Raji (cell line): ENCODE data around the gene CDH10.

Source experiments
- POLR2A ChIP-seq: IDR thresholded peaks from 2 replicates; pipeline ENCODE4 v1.6.1; 2011; ENCODE audit warnings: low read depth, low read length, control low read depth; ENCODE audit not compliant: insufficient read depth

The CDH10 gene

GRCh38 chr5:24538346-24538745, 106.4 kb downstream of the CDH10 start:
- no peak for TF ChIP-seq POLR2A

- no peak for TF ChIP-seq POLR2A
Observed at GRCh38 chr5:24535646-24536045, 109.1 kb downstream of the CDH10 start.

- TF ChIP-seq POLR2A = no peak
Observed at GRCh38 chr5:24530906-24531305, 113.9 kb downstream of the CDH10 start.

GRCh38 chr5:24525414-24525813, 119.4 kb downstream of the CDH10 start:
- no peak for TF ChIP-seq POLR2A

GRCh38 chr5:24512423-24512822, 132.4 kb downstream of the CDH10 start:
- TF ChIP-seq POLR2A = no peak

- no peak for TF ChIP-seq POLR2A
Observed at GRCh38 chr5:24510523-24510988, 134.2 kb downstream of the CDH10 start.

DNA sequence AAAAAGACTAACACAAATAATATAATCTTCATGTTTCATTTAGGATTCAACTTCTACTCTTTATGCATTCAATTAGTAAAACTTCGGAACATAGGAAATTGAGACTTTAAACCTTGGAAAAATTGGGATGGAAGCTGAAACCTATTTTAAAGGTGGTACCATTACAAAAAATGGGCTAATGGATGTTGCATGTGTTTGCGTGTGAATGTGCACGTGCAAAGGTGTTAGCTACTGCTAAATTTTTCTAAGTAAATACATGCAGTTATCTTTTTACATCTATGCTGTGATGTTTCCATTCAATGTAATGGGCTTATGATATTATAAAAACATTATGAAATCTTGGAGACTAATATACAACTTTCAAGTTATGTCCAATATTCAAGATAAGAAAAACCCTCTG, 134.8 kb downstream of the CDH10 start:
- no peak for TF ChIP-seq POLR2A

DNA sequence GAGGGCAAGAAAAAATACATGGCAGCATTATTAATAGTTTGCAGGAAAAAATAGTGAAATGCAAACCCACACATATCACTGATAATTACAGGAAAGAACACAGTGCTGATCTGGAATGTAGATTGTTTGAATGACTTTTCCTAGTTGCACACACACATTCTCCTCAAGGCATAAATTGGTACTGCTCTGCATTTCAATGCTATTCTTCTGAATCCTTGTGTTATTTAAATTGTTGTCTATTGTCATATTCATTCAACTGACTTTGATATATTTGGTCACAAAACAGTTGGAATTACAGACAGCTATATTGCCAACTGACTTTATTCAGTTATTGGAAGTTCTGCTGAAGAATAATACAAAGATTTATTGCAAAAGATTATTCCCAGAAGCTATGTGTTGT, 139.5 kb downstream of the CDH10 start:
- no peak for TF ChIP-seq POLR2A

DNA sequence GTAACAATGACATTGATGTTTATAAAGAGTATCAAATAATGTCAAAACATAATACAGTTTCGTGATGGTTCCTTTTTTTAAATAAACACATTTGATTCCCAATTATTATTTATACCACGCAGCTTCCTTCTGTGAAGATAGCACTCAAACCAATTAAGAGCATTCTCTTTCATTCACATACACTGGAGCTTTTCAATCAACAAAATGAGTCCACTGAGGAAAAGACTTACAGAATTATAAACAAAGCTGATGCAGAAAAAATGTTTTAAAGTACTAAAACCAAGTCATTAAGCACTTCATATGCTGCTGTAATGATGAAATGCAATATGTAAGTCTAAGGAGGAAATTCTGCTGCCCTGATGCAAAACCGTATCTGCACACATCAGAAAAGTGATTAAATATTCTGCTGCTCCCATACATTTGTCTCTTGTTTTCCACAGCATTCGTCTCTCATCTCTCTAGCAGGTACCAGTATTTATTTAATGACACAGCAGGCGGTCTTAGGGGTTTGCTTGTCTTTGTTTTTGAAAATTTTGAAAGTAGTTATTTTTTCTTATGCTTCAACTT, 147.1 kb downstream of the CDH10 start:
- TF ChIP-seq POLR2A = no peak

DNA sequence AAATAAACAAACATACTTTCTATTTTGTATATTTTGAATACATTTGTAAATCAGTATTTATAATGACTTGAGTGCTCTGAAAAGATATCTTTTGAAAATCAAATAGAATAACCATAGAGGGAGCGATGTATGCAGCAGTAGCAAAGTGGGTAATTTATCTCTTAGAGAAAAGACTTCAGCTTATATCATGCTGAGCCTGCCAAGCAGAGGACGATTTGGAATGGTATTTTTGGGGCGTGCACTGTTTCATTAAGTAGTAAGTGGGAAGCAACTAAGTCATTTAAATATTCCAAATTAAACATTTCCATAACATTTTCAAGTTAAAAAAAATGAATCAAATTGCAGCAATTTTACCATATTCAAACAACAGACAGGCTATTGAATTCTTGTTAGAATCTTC, 147.6 kb downstream of the CDH10 start:
- no peak for TF ChIP-seq POLR2A

DNA sequence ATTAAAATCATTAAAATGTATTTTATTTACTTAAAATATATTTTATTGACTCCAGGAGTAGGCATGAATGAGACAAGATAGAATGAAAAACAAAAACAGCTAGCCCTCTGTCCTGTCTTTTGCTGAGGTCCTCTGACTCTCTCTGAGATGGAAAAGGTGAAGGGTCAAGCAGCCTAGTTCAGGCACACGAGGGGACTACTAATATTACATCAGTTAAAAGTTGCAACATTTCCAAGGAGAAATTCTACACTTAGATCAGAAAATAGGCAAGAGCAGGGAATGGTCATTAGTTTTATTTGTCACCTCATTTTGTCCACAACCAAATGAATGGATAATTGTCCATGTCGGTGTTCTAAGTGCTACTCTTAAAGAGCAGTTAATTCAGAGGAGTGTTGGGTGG, 148.5 kb downstream of the CDH10 start:
- no peak for TF ChIP-seq POLR2A

- no peak for TF ChIP-seq POLR2A
Observed at GRCh38 chr5:24492229-24492628, 152.5 kb downstream of the CDH10 start.

GRCh38 chr5:24491490-24491889, 153.3 kb downstream of the CDH10 start:
- no peak for TF ChIP-seq POLR2A

- no peak for TF ChIP-seq POLR2A
Observed at GRCh38 chr5:24487368-24488229, 157.2 kb downstream of the CDH10 start.

GRCh38 chr5:24480952-24481351, 163.8 kb downstream of the CDH10 start:
- TF ChIP-seq POLR2A = no peak

- no peak for TF ChIP-seq POLR2A
Observed at GRCh38 chr5:24477958-24478357, 166.8 kb downstream of the CDH10 start.
